HG03342 (cell line): ENCODE results near the gene HTR2B.
"Not testable (repeated sequence)": the region's sequence is repeated elsewhere in the genome, so short reads cannot be mapped to it uniquely, and the experiment has no call there.

Source experiments
- ATAC-seq: cut with Tn5 transposase; IDR thresholded peaks from one replicate; pipeline ENCODE4 v1.9.1; 2021; ENCODE audit warnings: mild to moderate bottlenecking, moderate library complexity; ENCODE audit not compliant: unreplicated experiment

Gene HTR2B

DNA sequence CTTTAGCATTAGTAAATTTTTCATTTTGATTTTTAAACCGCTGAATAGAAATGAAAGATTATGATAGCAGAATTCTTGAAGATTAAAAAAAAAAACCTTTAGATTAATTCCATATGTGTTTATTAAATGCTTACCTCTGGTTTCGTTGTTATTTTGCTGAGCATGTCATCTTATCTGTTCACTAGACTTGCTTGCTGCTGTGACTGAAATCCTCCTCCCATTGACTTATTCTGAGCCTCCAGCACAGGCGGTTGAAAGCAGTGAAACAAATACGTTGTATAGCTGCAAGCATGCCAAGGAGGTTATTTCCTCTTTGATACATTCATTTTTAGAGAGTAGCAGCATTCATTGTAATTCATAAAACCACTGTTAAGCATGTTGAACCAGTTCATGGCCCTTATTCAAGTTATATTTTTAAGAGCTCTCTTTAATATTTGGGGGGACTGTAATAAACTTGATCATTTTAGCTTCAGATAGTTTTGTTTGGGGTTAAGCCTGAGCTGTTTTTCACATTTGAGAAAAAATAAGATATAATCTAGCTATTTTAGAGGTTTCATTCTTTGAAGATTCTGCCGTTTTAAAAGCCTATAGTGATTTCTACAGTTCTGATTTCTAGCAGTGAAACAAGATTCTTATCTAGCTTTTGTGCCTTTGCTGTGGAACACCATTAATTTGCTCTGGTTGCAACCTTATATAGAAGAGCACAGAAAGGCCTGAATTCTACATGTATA is at the start of gene HTR2B:
TSS of gene HTR2B (minus strand) at position 205 of the 731 bp plus-strand sequence. CDS start 1,278 bp downstream, outside the sequence.
- no peak for ATAC-seq

- no peak for ATAC-seq
These were observed 49.4 kb upstream of the HTR2B start for GRCh38 chr2:231174211-231174651.

DNA sequence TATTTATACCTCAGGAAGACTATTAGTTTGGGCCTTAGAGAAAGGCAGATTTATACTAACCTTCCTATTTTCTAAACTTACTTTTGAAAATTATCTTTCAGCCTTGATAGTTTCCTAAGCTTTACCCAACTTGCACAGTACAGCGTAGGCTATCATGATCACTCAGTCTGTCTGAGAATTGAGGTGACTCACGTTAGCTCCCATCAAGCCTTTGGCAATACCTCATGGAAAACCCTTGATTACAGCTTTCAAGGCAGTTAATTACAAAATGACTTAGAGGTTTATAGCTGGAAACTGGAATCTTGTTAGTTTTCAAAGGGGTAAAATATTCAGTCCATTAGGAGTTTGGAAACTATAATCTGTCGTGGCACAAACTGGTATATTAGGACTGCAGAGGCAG is 47.2 kb upstream of the HTR2B start:
- no peak for ATAC-seq

DNA sequence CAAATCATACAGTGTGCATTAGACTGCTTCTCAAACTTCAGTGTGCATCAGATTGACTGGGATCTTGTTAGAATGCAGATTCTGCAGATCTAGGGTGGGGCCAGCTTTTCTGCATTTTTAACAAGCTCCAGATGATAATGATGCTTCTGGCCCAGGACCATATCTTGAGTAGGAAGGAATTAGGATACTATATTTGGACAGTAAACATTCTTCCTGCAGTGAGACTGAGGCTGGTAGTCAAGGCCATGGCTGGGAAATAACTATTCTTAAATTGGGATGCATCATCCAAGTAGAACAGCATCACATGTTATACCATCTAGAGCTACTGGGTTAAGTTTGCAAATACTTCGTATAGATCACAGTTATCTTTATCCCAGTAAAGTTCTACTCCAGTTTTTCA is 45.2 kb upstream of the HTR2B start:
- ATAC-seq = no peak

GRCh38 chr2:231169488-231169887 is 44.6 kb upstream of the HTR2B start:
- no peak for ATAC-seq

DNA sequence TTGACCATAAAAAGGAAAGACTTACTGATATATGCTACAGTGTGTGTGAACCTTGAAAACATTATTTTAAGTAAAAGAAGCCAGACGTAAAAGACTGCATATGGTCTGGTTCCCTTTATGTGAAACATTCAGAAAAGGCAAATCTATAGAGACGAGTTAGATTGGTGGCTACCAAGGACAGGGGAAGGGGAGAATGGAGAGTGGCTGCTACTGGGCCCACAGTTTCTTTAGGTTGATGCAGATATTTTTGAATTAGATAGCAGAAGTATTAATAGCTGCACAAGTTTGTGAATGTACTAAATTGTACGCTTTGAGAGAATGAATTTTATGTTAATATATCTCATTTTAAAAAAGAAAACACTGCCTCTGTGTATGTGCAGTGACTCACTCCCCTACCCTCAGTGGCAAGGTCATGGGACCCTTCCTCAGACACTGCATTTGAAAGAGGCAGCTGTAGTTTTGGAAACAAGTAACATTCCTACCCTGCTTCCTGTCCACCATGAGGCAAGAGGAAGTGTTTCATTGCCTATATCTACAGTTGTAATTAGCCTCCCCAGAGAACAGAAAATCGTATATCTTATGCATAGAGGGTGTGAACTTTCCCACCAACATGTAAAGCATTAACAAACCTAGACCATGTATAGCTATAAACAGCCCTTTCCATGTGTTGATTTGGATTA is 43.8 kb upstream of the HTR2B start:
- no peak for ATAC-seq

- no peak for ATAC-seq
These were observed 43.1 kb upstream of the HTR2B start for GRCh38 chr2:231167745-231168459.

DNA sequence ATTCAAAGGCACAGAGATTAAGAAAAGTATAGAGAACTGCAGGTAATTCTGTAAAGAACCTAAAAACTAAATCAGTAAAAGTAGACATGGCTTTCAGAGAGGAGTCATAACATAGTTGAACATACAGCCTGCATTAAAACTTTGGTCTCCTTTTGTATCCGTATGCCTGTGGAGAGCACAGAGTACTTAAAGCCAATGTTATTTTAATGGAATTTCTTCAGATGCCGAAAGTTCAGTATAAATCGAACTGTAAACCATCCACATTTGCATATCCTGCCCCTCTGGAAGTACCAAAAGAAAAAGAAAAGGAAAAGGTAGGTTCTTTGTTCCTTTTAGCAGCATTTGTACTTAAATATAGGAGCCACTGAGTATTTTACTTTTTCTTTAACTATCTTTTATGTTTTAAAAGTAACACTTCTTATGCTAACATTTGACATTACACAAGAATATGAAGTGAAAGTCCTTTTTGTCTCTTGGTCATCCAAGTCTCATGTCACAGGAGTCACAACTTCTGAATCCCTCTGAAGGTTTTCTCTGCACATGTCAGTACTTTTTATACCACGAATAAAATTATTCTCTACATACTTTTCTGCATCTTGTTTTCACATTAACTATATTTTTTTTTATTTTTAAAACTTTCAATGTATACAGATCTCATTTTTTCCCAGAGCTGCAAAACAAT is 38.7 kb upstream of the HTR2B start:
- no peak for ATAC-seq

DNA sequence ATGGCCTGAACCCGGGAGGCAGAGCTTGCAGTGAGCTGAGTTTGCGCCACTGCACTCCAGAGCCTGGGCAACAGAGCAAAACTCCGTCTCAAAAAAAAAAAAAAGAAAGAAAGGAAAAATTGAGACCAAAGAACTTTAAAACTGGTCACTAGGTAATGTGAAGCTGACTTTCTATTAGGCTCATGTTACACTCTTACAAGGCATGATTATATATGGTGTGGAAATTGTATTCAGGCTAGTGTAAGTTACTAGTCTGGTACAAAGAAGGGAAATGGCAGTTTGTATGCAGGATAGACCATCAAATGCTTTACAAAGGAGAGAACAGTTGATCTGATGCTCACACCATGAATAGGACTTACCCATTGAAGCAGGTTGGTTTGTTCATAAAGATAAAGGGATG is 38.2 kb upstream of the HTR2B start:
- no peak for ATAC-seq

DNA sequence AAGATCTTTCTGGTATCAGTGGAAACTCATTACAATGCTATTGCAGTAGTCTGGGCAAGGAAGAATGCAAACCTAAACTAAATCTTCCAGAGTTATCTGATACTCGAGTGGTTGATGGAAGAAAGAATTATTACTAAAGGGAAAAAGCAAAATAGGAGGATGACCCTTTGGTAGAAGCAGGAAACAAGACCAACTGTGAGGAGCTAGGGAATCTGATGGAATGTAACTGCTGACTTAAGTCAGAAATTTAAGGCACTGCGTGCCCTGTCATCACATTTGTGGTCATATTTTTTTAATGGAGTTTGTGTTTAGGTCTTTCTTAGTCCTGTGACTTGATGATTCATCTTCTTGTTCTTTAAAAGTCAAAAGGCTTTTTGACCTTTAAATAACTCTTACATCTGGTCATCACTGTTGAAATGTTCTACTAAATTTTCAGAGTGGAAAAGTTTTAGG is 37.1 kb upstream of the HTR2B start:
- no peak for ATAC-seq

- ATAC-seq = no peak
These were observed 36.5 kb upstream of the HTR2B start for GRCh38 chr2:231161252-231161839.

GRCh38 chr2:231160701-231161100 is 35.9 kb upstream of the HTR2B start:
- no peak for ATAC-seq

DNA sequence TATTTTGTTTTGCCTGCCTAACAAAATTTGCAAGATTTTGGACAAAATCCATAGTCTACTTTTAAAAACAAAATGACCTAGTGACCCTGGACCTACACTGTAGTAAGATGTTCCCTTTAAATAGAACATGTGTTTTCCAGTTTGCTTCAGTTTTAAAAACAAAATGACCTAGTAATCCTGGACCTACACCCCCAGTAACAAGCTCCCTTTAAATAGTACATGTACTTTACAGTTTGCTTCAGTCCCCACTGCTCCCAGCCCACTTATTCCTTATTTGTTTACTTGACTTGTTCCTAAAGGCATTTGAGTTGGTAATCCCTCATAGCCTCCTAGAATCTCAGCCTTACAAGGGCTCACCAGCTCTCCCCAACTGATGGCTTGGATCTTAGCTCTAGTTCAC is 34.5 kb upstream of the HTR2B start:
- ATAC-seq = no peak

DNA sequence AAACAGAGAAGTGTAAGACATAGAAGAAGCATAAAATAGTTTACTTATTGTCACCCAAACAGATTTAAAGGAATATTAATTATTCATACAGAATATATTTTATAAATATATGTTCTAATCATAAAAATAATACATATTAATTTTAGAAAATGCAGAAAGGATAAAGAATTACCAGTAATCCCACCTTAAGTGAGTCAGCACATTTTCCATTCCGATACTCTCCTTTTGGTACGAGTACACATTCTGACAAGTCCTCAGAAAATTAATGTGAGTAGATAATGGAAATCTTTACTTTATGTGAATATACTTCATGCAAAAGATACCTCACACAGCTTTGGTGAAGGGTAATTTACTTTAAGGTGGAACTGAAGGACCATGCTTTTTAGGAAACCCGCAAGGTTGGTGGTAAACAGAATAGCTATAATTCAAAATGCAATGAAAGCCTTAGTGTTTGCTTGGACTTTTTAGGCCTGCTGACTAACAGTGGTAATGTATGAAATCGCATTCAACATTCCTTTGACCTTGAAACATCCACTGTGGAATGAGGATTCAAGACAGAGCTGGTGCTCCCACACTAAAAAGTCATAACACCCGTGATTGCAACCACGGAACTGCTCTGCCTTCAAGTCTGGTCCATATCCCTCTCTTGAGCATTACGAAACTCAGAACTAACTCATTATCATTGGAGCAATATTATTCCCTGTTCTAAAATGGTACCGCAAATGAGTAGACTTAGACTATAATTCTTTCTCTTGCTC is 28.1 kb upstream of the HTR2B start:
- no peak for ATAC-seq

- ATAC-seq = no peak
These were observed 21.8 kb upstream of the HTR2B start for GRCh38 chr2:231146665-231147064.

- no peak for ATAC-seq
These were observed 20.1 kb upstream of the HTR2B start for GRCh38 chr2:231144896-231145295.

- not testable (repeated sequence) for ATAC-seq
These were observed 16.0 kb upstream of the HTR2B start for GRCh38 chr2:231140808-231141207.

DNA sequence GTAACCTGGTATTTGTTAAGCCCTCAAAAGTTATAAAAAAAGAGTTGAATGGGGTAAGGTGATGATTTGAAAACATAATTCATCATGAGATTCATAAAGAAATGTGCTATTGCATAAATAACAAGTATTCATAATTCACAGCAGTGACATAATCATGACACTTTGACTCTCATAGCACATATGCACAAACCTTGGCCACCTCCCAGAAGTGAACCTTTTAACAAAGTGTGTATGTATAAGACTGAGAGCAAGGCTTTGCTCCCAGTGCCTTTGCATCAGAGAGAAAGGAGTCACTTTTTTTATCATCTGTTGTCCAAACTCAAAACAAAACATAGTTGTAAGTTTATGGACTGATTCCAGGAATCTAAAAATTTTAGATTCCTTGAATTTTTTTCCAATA is 15.0 kb upstream of the HTR2B start:
- ATAC-seq = no peak

DNA sequence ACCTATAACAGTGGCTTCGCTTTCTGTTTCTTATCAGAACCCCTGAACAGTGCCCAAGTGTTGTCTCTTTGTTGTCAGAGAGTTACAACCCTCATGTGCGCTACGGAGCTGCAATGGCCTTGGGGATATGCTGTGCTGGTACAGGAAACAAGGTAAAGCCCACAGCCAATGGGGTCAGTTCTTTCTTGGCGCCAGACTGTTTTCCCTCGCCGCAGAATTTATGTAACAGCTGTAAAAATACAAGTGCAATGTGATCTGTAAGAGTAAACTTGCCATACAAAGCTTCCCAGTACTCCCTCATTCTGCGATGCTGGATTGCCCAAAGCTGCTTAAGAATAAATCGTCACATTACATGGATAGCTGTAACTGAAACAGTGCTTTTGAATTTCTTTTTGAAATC is 13.9 kb upstream of the HTR2B start:
- ATAC-seq = no peak
